Ishikawa (cell line): ENCODE data around the gene PTCH1.

ENCODE experiments used
- CEBPB ChIP-seq: IDR thresholded peaks from 2 replicates; pipeline ENCODE4 v1.6.1; 2012
- CREB1 ChIP-seq: IDR thresholded peaks from 2 replicates; pipeline ENCODE4 v1.6.1; 2012; ENCODE audit warnings: low read depth
- EGR1 ChIP-seq: IDR thresholded peaks from 2 replicates; pipeline ENCODE4 v1.6.1; 2012
- EP300 ChIP-seq: IDR thresholded peaks from 2 replicates; pipeline ENCODE4 v1.6.1; 2012; ENCODE audit warnings: borderline replicate concordance
- FOXM1 ChIP-seq: IDR thresholded peaks from 2 replicates; pipeline ENCODE4 v1.6.1; 2012; ENCODE audit warnings: low read depth, borderline replicate concordance
- NFIC ChIP-seq: IDR thresholded peaks from 2 replicates; pipeline ENCODE4 v1.6.1; 2012
- RAD21 ChIP-seq: IDR thresholded peaks from 2 replicates; pipeline ENCODE4 v1.6.1; 2012; ENCODE audit warnings: low read depth
- REST ChIP-seq: IDR thresholded peaks from 2 replicates; pipeline ENCODE4 v1.6.1; 2012; ENCODE audit warnings: low read depth, mild to moderate bottlenecking
- TAF1 ChIP-seq: IDR thresholded peaks from 2 replicates; pipeline ENCODE4 v1.6.1; 2012; ENCODE audit warnings: low read depth, mild to moderate bottlenecking
- TCF12 ChIP-seq: IDR thresholded peaks from 2 replicates; pipeline ENCODE4 v1.6.1; 2012; ENCODE audit warnings: low read depth
- TEAD4 ChIP-seq: IDR thresholded peaks from 2 replicates; pipeline ENCODE4 v1.6.1; 2012
- YY1 ChIP-seq: IDR thresholded peaks from 2 replicates; pipeline ENCODE4 v1.6.1; 2012; ENCODE audit warnings: low read depth
- ZBTB7A ChIP-seq: IDR thresholded peaks from 2 replicates; pipeline ENCODE4 v1.6.1; 2012; ENCODE audit warnings: low read depth
- TF ChIP-seq, protein P1 (sequence below): IDR thresholded peaks from 2 replicates; pipeline ENCODE4 v1.6.1; 2012
- TF ChIP-seq, protein P2 (sequence below): IDR thresholded peaks from 2 replicates; pipeline ENCODE4 v1.6.1; 2012

PTCH1 gene

DNA sequence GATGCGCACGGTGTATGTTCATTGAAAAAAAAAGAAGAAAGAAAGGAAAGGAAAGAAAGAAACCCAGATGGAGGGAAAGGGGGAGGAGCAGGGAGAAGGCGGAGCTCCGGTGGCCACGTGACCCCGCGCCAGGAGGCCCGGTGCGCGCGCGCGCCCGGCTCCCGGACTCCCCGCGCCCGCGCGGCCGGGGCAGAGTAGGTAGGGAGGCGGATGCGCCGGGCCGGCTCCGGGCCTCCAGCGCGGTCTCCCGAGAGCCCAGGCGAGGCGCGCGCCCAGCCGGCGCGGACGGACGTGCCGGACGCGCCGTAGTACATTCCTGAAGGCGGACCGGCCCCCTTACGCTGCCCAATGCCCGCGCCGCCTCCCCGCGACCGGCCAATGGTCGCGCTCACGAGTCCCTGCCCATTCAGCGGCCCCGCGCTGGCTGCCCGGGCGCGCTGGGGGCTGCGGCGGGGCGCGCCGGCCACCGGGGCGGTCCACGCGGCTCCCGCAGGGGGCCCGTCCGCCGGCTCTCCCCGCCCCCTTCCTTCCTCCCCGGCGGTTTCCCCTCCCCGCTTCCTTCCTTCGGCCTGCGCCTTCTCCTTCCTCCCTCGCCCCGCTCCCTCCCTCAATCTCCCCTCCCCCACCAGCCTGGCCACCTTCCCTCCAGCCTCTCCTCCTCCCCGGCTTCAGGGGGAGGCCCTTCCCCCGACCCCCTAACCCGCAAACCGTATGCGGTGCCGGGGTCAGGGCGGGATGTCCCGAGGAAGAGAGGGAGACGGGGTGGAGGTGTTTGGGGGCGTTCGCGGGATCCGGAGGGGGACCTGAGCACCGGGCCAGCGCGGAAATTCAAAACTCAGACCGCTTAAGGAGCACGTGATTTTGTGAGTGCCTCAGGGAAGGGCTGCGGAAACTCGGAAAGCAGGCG lies 5.8 kb downstream of the PTCH1 start:
- TF ChIP-seq ZBTB7A (no peak), TAF1 (peak; percentile 15; the same call in 1 of the 2 replicates), RAD21 (no peak), TCF12 (0 out of 2 replicates have a peak, but pooled peaks have one; percentile 43), TEAD4 (peak; percentile 70)
- TF ChIP-seq, protein P1, sequence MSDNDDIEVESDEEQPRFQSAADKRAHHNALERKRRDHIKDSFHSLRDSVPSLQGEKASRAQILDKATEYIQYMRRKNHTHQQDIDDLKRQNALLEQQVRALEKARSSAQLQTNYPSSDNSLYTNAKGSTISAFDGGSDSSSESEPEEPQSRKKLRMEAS = peak; percentile 94
- TF ChIP-seq, protein P2, sequence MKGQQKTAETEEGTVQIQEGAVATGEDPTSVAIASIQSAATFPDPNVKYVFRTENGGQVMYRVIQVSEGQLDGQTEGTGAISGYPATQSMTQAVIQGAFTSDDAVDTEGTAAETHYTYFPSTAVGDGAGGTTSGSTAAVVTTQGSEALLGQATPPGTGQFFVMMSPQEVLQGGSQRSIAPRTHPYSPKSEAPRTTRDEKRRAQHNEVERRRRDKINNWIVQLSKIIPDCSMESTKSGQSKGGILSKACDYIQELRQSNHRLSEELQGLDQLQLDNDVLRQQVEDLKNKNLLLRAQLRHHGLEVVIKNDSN = peak; percentile 95

- TF ChIP-seq RAD21 = no peak
- TF ChIP-seq EGR1 = no peak
- no peak for TF ChIP-seq EP300
- TF ChIP-seq, protein P1 = no peak
- no peak for TF ChIP-seq CREB1
- no peak for TF ChIP-seq TAF1
- TF ChIP-seq CEBPB = no peak
- TF ChIP-seq TEAD4 = no peak
- no peak for TF ChIP-seq TCF12
- TF ChIP-seq FOXM1 = no peak; the same call in 1 of the 2 replicates
- TF ChIP-seq, protein P2 = no peak
- no peak for TF ChIP-seq YY1
- TF ChIP-seq ZBTB7A = no peak
- no peak for TF ChIP-seq REST
- no peak for TF ChIP-seq NFIC
Measured at GRCh38 chr9:95509851-95510708, 6.7 kb downstream of the PTCH1 start.

DNA sequence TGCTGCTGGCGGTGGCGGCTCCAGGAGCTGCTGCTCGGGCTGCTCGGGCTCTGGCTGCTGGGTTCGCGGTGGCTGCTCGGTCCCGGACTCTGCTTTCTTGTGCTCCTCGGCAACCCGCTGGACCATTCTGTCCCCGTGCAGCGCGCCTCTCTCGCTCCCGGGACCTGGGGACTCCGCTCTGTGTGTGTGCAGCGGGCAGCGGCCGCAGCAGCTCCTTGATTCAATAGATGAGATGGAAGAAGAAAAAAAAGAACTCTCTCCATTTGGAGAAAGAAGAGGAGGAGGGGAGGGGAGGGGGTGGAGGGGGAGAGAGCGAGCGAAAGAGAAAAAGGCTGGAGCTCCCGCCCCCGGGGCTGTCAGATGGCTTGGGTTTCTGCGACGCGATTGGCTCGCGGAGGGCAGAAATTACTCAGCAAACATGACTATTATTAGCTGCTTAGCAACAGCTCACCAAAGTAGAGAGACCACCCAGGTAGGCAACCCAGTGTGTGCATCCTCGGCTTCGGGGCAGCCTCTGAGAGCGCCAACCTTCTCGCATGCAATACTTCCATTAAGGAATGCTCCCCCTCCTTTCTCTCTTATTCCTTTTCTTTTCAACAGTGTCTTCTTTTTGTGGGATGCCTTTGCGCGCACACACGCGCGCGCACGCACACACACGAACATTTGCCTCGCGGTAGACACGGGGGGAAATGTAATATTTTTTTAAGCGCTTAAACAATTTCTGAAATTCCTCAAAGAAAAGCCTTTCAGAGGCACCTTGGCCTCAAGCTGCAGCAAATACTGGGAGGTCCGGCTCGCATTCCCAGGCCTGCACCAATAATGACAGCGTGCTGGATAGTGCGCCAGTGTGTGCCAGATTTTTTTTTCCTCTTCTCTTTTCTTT lies 7.6 kb downstream of the PTCH1 start:
- TF ChIP-seq NFIC = peak; percentile 46; the same call in 1 of the 2 replicates
- TF ChIP-seq, protein P2 = peak; percentile 21; the same call in 1 of the 2 replicates
- no peak for TF ChIP-seq REST

DNA sequence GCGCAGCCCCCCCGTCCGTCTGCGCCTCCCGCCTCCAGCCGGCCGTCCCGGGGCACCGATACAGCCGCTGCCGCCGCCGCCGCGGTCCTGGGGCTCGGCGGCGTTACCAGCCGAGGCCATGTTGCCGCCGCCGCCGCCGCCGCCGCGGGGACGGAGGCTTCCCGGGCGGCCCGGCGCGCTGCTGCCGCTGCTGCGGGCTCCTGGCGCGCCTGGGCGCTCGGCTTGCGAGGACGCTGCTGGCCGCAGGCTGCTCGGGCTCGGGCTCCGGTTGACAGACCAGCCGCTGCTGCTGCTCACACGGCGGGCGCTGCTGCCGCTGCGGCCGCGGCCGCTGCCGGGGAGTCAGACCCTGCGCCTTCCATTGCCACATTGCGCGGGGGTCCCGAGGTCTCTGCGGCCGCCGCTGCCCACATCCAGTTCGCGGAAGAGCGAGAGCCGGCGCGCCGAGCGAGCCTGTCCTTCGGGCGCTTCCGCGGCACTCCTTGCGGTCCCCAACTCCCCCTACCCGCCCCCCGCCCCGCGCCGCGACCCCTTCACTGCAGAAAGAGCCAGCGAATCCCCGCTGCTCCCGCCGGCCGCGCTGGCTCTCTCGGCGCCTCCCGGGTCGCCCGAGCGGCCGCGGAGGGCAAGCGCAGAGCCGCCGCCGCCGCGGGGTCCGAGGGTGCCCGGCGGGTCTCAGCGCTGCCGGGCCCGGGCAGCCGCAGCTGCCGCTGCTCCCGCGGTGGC lies 8.4 kb downstream of the PTCH1 start:
- TF ChIP-seq EP300 (no peak), TAF1 (no peak), TCF12 (no peak), RAD21 (no peak), TEAD4 (no peak), YY1 (no peak), EGR1 (no peak; the same call in 1 of the 2 replicates), CEBPB (no peak), NFIC (no peak), REST (no peak), ZBTB7A (no peak), FOXM1 (no peak)
- TF ChIP-seq, protein P2 = no peak
- TF ChIP-seq, protein P1 = no peak
